Gastroesophageal sphincter (tissue), 4 donors: ENCODE measurements around the gene IL2RA. TPM values are rescaled to one million over a fixed set of nuclear protein-coding genes. Genes with fewer than 3 reads are reported as not detected.
A peak's percentile ranks its signal among the peaks of the same experiment; 100 is the strongest.

Source experiments
- ATAC-seq: fragments of 150-250 bp; one replicate; pipeline ENCODE4 v1.9.1; 2016; ENCODE audit warnings: mild to moderate bottlenecking, moderate library complexity
- H3K27ac ChIP-seq, 4 donors: fragments of 200-600 bp; sonication (generic) in 3 of 4; 1 replicate in 3 of 4; 2 replicates in 1 of 4; pipeline ENCODE4 v1.5.1; 2016 to 2019
- H3K27me3 ChIP-seq: fragments of 200-600 bp; sonication (generic); one replicate; pipeline ENCODE4 v1.5.1; 2019
- H3K36me3 ChIP-seq, 2 donors: fragments of 200-600 bp; sonication (generic); one replicate each; pipeline ENCODE4 v1.5.1; 2019; ENCODE audit warnings: control low read depth in 1 of 2
- H3K4me1 ChIP-seq, 3 donors: fragments of 200-600 bp; sonication (generic); 1 replicate in 2 of 3; 2 replicates in 1 of 3; pipeline ENCODE4 v1.5.1; 2016 to 2019; ENCODE audit warnings: control low read depth in 2 of 3
- H3K4me3 ChIP-seq, 2 donors: fragments of 200-600 bp; sonication (generic); one replicate each; pipeline ENCODE4 v1.5.1; 2019; ENCODE audit warnings: mild to moderate bottlenecking in 1 of 2, moderate library complexity in 1 of 2
- H3K9me3 ChIP-seq, 3 donors: fragments of 200-600 bp; sonication (generic); one replicate each; pipeline ENCODE4 v1.5.1; 2017 to 2019; ENCODE audit warnings: control low read depth in 2 of 3
- EP300 ChIP-seq: sonication (generic); formaldehyde crosslinking; IDR thresholded peaks from one replicate; pipeline ENCODE4 v1.6.1; 2017; ENCODE audit warnings: antibody characterized with exemption, mild to moderate bottlenecking
- POLR2A ChIP-seq, 2 donors: fragments of 450-650 bp; IDR thresholded peaks; one replicate each; pipeline ENCODE4 v1.6.1; 2017; ENCODE audit warnings: antibody characterized with exemption in 2 of 2, mild to moderate bottlenecking in 2 of 2, moderate library complexity in 1 of 2
- POLR2AphosphoS5 ChIP-seq: sonication (generic); formaldehyde crosslinking; IDR thresholded peaks from one replicate; pipeline ENCODE4 v1.6.1; 2017; ENCODE audit warnings: antibody characterized with exemption
- WGBS, 2 donors: methylation state at CpG; one replicate each; pipeline ENCODE4 v1.1.5; 2018; ENCODE audit warnings: low coverage in 1 of 2; 5-methylcytosine and 5-hydroxymethylcytosine counted together
- total RNA-seq, 4 donors: library from RNA; depleted of rRNA; stranded (reverse); fragments of >200 nt; gene quantifications; one replicate each; pipeline ENCODE4 v1.1.0, GENCODE V29; 2016
- TF ChIP-seq, protein P1 (sequence below), 4 experiments: fragments of 200-600 bp in 2 of 4; fragments of 450-650 bp in 2 of 4; sonication (generic) in 1 of 4; IDR thresholded peaks; one replicate each; pipeline ENCODE4 v1.5.1; 2017 to 2019; ENCODE audit warnings: antibody characterized with exemption in 4 of 4, mild to moderate bottlenecking in 2 of 4, moderate library complexity in 2 of 4

IL2RA gene
- total RNA-seq, 4 donors from 2014 or later: 0.31 to 16.3 (median 0.50) TPM

DNA sequence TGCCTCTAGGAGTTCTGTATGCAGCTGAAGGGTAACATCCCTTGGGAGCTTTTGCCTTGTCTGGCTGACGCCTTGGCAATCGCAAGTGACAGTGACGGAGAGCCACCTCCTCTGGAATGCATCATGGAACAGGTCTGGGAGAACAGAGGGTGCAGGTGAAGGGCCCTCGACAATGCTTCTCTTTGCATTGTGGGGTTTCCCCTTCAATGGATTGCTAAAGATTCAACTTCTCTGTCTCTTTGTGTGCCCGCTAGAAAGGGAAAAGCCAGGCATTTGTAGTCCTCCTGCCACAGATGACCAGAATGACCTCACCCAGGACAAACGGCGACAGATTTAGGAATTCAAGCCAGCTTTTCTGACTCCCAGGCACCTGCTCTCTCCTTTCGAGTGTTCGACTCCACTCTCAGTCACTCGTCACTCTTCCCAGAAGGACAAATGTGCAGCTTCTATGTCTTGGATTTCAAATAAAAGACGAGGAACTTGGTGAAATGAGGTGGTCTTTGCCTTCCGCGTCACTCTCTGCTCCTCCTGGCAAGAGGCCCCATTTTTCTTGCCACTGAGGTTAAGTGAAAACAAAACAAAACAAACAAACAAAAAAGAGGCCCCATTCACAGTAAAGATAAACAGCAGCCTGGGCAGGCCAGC, 26.1 kb downstream of the IL2RA start:
- Histone ChIP-seq H3K36me3 (no peaks in the 10 kb centered on the region), H3K4me3 (no peak overlapping the region), H3K4me1 (peaks cover 0 to 4% (median 4%) of the 10 kb centered on the region in 3 donors), H3K9me3 (peaks cover 0 to 6% (median 0%) of the 10 kb centered on the region in 3 donors), H3K27me3 (no peaks in the 10 kb centered on the region), H3K27ac (no peak overlapping the region)
- ATAC-seq: no peak
- WGBS, 2 donors: 70 to 88% methylated on average over 8 to 9 of the region's 13 CpGs
- TF ChIP-seq, protein P1, sequence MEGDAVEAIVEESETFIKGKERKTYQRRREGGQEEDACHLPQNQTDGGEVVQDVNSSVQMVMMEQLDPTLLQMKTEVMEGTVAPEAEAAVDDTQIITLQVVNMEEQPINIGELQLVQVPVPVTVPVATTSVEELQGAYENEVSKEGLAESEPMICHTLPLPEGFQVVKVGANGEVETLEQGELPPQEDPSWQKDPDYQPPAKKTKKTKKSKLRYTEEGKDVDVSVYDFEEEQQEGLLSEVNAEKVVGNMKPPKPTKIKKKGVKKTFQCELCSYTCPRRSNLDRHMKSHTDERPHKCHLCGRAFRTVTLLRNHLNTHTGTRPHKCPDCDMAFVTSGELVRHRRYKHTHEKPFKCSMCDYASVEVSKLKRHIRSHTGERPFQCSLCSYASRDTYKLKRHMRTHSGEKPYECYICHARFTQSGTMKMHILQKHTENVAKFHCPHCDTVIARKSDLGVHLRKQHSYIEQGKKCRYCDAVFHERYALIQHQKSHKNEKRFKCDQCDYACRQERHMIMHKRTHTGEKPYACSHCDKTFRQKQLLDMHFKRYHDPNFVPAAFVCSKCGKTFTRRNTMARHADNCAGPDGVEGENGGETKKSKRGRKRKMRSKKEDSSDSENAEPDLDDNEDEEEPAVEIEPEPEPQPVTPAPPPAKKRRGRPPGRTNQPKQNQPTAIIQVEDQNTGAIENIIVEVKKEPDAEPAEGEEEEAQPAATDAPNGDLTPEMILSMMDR (IDR thresholded peaks at IDR 0.05): no peak
- TF ChIP-seq EP300: no peak

DNA sequence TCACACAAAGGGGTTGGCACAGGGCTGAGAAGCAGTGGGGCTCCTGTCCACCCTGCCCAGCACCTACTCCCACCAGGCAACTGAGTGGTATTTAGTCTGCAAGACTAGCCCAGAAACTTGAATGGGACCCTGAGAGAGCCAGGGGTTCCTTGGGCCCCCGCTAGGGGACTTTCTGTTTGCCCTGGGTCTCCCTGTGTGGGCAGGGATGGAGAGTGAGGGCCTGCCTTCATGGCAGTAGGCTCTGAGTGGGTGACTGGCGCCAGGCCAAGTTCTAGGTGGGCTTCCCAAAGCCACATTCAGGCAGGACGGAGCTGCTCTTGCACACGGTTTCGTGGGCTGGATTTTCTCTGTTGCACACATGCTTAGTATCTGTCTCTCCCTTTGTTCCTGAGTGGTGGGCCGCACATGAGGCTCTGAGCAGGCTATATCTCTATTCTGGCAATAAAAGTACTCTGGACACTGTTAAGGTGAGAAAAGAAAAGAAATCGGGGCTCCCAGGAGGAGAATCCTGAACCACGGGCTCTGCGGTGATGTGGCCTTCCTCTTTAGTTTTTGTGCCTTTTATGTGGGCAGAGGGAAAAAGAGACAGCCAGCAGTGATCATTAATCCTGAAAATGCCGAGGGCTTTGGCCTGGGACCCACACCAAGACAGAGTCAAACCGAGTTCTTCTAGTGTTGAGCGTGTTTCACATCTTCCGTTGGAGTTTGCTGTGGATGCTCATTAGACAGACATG, 26.9 kb downstream of the IL2RA start:
- Histone ChIP-seq H3K27ac (peak overlapping the region in 1 of 4 donors; percentile 21), H3K4me3 (no peak overlapping the region), H3K36me3 (no peaks in the 10 kb centered on the region), H3K9me3 (peaks cover 0 to 14% (median 0%) of the 10 kb centered on the region in 3 donors), H3K4me1 (peaks cover 0 to 4% (median 4%) of the 10 kb centered on the region in 3 donors), H3K27me3 (no peaks in the 10 kb centered on the region)
- no peak for TF ChIP-seq EP300
- TF ChIP-seq, protein P1 (IDR thresholded peaks at IDR 0.05): no peak
- no peak for TF ChIP-seq POLR2A (IDR thresholded peaks at IDR 0.05)
- TF ChIP-seq POLR2AphosphoS5: no peak
- WGBS, 2 donors: 83 to 88% methylated on average over 3 to 8 of the region's 13 CpGs
- ATAC-seq: no peak

- no peak for ATAC-seq
- Histone ChIP-seq H3K9me3 (peaks cover 0 to 17% (median 0%) of the 10 kb centered on the region in 3 donors), H3K27me3 (no peaks in the 10 kb centered on the region), H3K4me3 (no peak overlapping the region), H3K27ac (peak overlapping the region in 1 of 4 donors; percentile 21), H3K36me3 (no peaks in the 10 kb centered on the region), H3K4me1 (peaks cover 0 to 4% (median 4%) of the 10 kb centered on the region in 3 donors)
- TF ChIP-seq, protein P1 (IDR thresholded peaks at IDR 0.05): no peak
- no peak for TF ChIP-seq POLR2AphosphoS5
- no peak for TF ChIP-seq POLR2A (IDR thresholded peaks at IDR 0.05)
- TF ChIP-seq EP300: no peak
- 43 to 83% methylated on average over 1 of the region's 1 CpG for WGBS, 2 donors
Measured at GRCh38 chr10:6034371-6034770, 27.8 kb downstream of the IL2RA start.

DNA sequence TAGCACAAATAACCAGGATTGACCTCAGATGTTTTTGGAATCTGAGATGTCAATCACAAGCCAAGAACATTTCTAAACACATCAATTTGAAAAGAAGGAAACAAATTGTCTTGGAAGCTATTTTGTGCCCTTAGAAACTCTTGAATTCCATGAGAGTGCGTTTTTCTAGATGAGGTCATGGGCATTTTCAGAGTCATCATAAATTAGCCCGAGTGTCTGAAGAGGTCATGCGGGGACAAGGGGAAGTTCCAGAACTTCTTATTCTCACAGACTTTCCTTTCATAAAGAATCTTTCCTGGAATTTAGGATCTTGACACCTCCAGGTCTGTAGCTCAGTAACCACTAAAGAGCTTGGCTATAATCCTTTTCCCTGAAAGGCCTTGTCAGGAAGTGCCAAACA, 28.2 kb downstream of the IL2RA start:
- H3K4me1 ChIP-seq: peaks cover 0 to 4% (median 4%) of the 10 kb centered on the region in 3 donors
- WGBS, 2 donors: 21 to 45% methylated on average over 3 of the region's 3 CpGs
- peak overlapping the region in 1 of 4 donors; percentile 21 for H3K27ac ChIP-seq
- H3K4me3 ChIP-seq: no peak overlapping the region
- H3K9me3 ChIP-seq: peaks cover 0 to 17% (median 0%) of the 10 kb centered on the region in 3 donors
- no peaks in the 10 kb centered on the region for H3K27me3 ChIP-seq
- TF ChIP-seq EP300: no peak
- TF ChIP-seq POLR2AphosphoS5: peak; percentile 55
- ATAC-seq: peak; percentile 51
- H3K36me3 ChIP-seq: no peaks in the 10 kb centered on the region

GRCh38 chr10:6030940-6031339, 31.2 kb downstream of the IL2RA start:
- TF ChIP-seq POLR2A (IDR thresholded peaks at IDR 0.05): no peak
- no peak for TF ChIP-seq POLR2AphosphoS5
- TF ChIP-seq, protein P1 (IDR thresholded peaks at IDR 0.05): no peak
- TF ChIP-seq EP300: no peak

More at GRCh38 chr10:6030940-6031339, 31.2 kb downstream of the IL2RA start:
- Histone ChIP-seq H3K36me3 (no peaks in the 10 kb centered on the region), H3K27me3 (no peaks in the 10 kb centered on the region), H3K4me1 (peaks cover 0 to 4% (median 4%) of the 10 kb centered on the region in 3 donors), H3K4me3 (no peak overlapping the region), H3K9me3 (peaks cover 0 to 17% (median 0%) of the 10 kb centered on the region in 3 donors), H3K27ac (no peak overlapping the region)
- no peak for ATAC-seq
